ENCODE measurements around the gene AEBP2. TPM values are rescaled to one million over a fixed set of nuclear protein-coding genes. Genes with fewer than 3 reads are reported as not detected.

Gene AEBP2
- total RNA-seq, 1 donor from 2014 or later = 27.8 TPM

DNA sequence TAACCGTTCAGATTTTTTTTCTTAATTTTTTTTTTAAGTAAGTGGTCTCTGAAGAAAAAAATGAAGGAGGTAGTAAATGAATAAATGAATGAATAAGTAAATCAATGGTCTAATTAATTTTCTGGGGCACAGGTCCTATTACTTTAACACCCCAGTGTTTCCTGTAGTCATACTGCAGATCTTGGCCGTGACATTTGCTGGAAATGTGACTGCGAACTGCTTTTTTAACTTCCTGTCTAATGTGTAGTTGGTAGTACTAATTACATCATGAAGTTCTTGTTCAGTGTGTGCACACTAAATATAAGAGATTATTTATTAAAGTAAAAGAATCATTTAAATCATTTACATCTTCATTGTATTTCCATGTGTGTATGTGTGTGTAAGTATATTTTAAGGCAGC lies 45.4 kb downstream of the AEBP2 start:
- intact Hi-C loops (cut with DNase I) = no loop called here
- no peak for DNase-seq (ENCODE audit: missing footprints)
- ATAC-seq = no peak

DNA sequence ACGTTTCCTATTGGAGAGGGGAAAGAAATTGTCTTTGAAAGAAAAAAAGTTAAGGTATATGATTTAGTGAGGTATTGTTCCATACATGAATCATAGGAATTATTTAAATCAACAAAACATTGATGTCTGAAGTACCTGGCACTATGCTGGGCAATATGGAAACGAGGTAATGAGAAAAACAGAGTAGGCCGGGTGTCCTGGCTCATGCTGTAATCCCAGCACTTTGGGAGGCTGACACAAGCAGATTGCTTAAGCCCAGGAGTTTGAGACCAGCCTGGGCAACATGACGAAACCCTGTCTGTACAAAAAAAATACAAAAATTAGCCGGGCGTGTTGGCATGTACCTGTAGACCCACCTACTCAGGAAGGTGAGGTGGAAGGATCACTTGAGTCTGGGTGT lies 45.9 kb downstream of the AEBP2 start:
- intact Hi-C loops (cut with DNase I) = no loop called here
- DNase-seq (ENCODE audit: missing footprints) = no peak
- ATAC-seq = no peak

DNA sequence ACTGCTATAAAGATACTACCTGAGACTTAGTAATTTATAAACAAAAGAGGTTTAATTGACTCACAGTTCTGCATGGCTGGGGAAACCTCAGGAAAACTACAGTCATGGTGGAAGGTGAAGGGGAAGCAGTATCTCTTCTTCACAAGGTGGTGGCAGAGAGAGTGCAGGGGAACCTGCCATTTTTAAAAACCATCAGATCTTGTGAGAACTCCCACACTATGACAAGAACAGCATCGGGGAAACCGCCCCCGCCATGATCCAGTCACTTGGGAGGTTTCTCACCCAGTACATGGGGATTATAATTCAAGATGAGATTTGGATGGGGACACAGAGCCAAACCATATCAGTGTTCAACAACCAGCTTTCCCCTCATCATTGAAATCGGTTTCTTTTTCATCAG lies 49.9 kb downstream of the AEBP2 start:
- intact Hi-C loops (cut with DNase I) = no loop called here
- no peak for ATAC-seq
- DNase-seq (ENCODE audit: missing footprints) = no peak

DNA sequence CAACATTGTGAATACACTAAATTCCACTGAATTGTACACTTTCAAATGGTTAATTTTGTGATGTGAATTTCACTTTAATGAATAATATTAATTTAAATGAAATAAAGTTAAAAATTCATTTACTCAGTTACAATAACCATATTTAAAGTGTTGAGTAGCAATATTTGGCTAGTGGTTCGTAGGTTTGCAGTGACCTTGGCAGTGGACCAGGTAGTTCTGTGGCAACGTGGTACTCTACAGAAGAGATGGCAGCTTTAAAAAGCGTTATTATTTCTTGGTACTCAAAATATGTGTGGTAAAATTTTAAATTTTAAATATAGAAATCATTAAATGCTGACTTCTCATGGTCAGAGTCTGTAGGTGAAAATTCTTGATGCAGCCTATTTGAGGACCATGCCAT lies 51.6 kb downstream of the AEBP2 start:
- DNase-seq (ENCODE audit: missing footprints) (no peak), ATAC-seq (no peak)
- intact Hi-C loops (cut with DNase I) = no loop called here

DNA sequence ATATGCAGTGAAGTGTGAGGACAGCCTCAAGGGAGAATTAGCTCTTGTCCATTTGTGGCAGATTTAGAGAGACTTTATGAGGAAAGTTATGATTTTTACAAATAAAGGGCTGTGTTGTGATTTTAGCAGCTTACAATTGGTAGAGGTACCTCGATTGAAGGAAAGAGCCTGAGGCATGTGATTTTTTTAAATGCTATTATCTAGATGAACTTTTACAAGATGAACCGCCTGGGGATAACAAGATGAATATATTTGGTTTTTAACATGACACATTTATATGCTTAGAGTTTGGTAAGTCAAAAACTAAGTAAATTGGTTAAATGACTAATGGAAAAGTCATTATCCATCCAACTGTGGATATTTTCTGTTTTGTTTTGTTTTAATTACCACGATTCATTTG lies 52.6 kb downstream of the AEBP2 start:
- DNase-seq (ENCODE audit: missing footprints) (no peak), ATAC-seq (no peak)
- intact Hi-C loops (cut with DNase I) = no loop called here

DNA sequence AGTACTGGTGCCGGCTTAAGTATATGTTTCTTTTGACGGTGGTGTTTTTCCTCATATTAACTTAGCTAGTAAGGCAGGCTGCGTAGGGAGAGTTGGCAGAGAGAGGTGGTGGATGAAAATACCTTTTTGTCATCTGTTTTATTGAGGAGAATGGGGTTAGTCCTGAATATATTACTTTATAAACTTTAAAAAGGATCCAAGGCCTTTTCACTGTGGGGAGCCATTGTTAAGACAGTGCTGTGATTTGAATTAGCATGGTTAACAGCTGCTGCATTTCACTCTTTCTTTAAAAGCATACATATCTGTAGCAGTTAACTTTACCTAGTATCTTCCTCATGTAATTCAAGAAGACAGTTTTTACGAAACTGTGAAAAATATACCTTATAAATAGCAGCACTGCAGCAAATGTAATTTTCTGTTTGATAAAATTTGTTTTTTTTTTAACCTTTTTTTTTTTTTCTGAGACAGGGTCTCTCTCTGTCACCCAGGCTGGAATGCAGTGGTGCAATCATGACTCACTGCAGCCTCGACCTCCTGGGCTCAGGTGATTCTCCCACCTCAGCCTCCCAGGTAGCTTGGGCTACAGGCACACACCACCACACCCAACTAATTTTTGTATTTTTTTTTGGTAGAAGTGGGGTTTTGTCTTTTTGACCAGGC lies 57.1 kb downstream of the AEBP2 start:
- ATAC-seq (no peak), DNase-seq (ENCODE audit: missing footprints) (no peak)
- intact Hi-C loops (cut with DNase I) = no loop called here

DNA sequence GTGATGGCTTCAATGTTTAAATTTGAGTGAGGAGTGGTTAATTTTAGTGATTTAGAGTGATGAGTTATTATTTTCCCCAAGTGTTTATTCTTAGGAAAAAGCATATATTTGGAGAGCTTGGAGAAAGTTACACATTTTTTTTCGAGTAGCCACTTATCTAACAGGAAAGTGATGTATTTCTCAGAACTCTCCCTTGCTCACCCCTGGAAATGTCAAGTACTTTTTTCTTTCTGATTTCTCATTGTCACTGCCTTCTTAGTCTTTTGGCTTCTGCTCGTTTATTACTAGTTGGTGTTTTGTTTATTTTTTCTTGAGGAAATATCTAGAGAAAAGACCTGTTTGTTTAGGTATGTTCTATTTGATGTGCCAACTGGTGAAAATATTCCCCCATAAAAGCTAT lies 58.8 kb downstream of the AEBP2 start:
- intact Hi-C loops (cut with DNase I) = no loop called here
- DNase-seq (ENCODE audit: missing footprints) = no peak
- ATAC-seq = no peak

DNA sequence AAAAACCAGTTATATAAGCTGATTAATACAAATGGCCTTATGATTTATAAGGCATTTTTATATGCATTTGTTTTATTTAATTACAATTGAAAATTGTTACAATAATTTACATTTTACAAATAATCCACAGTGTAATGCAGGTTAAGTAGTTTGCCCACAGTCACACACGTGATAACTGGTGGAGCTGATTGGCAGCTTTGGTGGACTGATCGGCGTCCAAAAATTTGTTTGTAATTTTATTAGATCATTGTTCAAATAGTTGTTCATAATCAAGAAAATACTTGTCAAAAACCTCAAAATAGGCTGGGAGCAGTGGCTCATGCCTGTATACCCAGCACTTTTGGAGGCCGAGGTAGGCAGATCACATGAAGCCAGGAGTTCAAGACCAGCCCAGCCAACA lies 59.7 kb downstream of the AEBP2 start:
- intact Hi-C loops (cut with DNase I) = no loop called here
- no peak for ATAC-seq
- no peak for DNase-seq (ENCODE audit: missing footprints)

DNA sequence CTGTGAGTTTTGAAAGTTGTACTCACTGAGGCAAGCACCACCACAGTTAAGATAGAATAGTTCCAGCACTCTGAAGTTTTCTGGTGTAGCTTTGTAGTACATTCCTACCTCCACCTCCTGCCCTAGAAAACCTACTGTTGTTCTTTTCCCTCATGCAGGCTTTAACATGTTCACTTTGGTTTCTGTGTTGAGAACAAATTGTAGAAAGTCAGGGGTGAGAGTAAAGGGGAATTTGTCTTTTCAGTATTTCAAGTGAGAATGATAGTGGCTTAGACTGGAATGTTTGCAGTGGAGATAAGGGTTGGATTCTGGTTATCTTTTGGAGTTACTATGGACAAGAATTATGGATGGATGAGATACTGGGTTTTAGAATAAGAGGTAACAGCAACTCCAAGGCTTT lies 67.2 kb downstream of the AEBP2 start:
- ATAC-seq (no peak), DNase-seq (ENCODE audit: missing footprints) (no peak)
- intact Hi-C loops (cut with DNase I) = loop anchor here (5.0 kb wide), 1 partner anchor 136 kb away; no protein-coding TSS in a partner anchor

DNA sequence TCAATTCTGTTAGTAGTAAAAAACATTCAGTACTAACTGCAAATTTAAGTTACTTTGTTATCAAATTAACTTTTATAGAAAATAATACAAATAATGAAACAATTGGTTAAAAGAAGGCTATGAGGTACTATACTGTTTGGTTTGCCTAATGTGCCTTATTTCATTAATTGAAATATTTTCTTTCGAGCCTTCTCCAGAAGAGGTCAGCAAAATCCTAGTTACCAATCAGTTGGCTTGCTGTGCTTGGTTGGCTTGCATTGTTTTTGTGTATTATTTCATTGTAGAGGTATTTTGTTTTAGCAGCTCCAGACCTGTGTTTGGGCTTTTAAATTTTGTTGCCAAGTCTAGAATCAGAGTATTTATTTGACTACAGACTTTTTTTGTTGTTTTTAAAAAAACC lies 68.5 kb downstream of the AEBP2 start:
- intact Hi-C loops (cut with DNase I) = loop anchor here (5.0 kb wide), 1 partner anchor 134 kb away; no protein-coding TSS in a partner anchor

DNA sequence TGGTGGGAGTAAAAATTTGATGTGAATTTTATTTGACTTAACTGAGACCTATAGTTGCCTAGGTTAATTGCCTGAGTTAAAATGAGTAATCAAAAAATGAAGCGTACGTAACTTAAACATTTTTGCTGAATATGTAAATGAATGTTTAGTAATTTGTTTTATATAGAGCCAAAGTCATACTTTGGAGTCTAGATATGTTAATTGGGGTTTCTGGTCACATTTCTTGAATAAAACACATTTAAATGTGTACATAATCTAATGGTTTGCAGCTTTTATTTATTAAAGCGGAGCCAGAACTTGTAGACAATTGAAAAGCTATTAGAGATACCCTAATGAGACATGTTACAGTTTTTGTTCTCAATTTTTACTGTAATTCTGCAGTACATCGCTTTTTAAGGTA lies 71.2 kb downstream of the AEBP2 start:
- DNase-seq (ENCODE audit: missing footprints) = no peak
- intact Hi-C loops (cut with DNase I) = no loop called here
- no peak for ATAC-seq

More for the DNA sequence above, 68.5 kb downstream of the AEBP2 start:
- DNase-seq (ENCODE audit: missing footprints) (no peak), ATAC-seq (no peak)

DNA sequence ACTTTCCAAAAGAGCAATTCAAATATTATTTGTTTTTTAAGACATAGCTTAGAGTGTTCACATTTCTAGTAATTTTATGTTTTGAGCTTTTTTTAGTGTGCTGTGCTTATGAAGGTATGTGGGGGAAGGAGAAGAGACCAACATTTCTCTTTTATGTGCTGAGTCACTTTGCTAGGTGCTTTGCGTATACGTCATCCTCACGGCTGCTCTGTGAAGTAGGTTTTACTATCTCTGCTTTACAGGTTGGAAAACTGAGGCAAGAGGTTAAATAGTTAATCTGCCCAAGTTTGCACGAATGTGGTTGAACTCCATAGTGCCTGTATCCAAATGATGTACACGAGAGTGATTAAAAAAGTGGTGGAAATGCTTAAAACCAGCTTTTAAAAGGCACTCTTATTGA lies 75.9 kb downstream of the AEBP2 start:
- ATAC-seq (no peak), DNase-seq (ENCODE audit: missing footprints) (no peak)
- intact Hi-C loops (cut with DNase I) = no loop called here

DNA sequence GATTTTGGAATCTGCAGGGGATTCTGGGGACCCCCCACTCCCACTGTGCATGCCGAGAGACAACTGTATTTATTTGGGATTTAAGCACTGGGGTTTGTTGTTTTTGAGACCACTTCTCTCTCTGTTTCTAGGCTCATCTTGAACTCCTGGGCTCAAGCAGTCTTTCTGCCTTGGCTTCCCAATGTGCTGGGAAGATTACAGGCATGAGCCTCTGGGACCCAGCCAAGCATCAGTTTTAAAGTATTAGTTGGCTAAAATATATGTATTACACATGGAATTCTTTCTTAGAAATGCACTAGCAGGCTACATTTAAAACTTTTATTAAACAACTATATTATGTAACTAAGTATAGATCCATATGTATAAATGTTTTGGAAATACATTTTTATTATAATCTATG lies 78.3 kb downstream of the AEBP2 start:
- intact Hi-C loops (cut with DNase I) = no loop called here
- DNase-seq (ENCODE audit: missing footprints) (no peak), ATAC-seq (no peak)

DNA sequence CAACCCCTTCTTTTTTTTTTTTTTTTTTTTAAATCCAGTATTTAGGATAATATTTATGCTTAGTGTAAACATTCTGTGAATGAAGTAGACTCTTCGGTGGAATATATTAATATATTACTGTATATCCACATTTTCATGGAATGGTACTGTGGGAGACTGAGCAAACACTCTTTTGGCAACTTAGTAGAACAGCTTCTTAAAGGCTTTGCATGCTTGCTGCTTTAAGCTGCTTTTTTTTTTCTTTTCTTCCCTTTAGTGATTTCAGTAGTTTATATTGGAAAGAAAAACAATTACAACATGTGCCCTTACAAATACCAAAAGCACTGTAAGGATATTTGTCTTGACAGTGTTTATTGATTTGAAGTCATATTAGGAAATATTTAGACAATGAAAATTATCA lies 78.9 kb downstream of the AEBP2 start:
- DNase-seq (ENCODE audit: missing footprints) (no peak), ATAC-seq (no peak)
- intact Hi-C loops (cut with DNase I) = no loop called here

DNA sequence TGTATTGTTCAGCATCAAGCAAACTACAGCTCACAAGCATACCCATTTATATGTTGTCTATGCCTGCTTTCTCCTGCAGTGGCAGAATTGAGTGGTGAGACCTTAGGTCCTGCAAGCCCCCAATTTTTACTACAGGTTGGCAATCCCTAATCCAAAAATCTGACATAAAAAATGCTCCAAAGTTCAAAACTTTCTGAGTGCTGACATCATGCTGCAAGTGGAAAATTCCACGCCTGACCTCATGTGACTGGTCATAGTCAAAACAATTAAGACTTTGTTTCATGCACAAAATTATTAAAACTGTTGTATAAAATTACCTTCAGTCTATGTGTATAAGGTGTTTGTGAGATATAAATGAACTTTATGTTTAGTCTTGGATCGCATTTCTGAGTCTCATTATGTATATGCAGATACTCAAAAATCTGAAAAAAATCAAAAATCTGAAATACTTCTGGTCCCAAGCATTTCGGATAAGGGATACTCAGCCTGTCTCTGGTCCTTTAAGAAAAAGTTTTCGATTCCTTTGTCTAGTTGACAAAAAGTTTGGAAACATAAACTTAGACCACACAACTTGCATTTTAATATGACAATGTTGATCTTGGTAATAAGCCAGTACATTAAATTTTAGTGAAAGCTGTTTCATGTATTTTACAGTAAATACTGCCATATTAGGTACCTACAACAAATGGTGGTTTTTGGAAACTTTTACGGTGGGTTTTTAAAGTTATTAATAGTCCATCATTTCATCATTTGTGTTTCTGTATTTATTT lies 81.5 kb downstream of the AEBP2 start:
- intact Hi-C loops (cut with DNase I) = no loop called here
- DNase-seq (ENCODE audit: missing footprints) (no peak), ATAC-seq (no peak)

DNA sequence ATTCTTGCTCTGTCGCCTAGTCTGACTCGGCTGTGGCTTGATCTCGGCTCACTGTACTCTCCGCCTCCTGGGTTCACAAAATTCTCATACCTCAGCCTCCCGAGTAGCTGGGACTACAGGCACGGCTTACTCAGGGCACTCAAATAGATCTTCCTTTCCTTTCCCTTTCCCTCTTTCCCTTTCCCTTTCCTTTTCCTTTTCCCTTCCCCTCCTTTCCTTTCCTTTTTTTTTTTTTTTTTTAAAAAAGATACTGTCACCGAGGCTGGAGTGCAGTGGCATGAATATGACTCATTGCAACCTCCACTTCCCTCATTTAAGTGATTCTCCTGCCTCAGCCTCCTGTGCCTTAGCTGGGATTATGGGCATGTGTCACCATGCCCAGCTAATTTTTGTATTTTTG lies 86.0 kb downstream of the AEBP2 start:
- ATAC-seq (no peak), DNase-seq (ENCODE audit: missing footprints) (no peak)
- intact Hi-C loops (cut with DNase I) = no loop called here

DNA sequence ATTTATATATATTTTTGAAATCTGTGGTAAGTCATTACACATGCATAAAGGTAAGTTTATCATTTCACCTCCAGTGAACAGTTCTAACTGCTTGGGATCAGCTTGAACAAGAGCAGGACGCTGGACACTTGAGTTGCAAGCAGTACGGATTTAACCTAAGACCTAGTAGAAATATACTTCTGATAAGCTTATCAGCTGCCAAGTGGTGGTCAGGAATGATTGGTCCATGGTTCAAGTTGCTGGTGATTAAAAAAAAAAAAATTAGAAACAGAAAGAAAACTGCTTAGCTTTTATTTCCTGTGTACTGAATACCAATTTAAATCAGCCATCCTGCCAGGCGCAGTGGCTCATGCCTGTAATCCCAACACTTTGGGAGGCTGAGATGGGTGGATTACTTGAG lies 88.6 kb downstream of the AEBP2 start:
- DNase-seq (ENCODE audit: missing footprints) (no peak), ATAC-seq (no peak)
- intact Hi-C loops (cut with DNase I) = no loop called here

DNA sequence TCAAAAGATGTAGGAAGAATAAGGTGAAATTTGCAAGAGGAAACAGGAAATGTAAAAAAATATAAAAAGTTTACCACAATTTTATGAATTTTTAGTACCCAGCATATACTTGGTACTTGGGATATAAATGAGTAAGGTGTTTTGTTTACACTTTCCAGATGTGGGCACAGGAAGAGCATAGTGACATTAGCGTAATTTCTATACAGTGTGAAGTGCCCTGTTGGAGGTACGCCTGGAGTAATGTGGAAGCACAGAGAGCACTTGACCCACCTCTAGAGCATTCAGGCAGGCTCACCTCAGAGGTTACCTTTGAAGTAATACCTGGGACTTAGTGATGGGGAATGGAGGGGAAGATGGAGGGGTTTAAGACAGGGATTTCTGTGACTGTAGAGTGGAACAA lies 89.5 kb downstream of the AEBP2 start:
- DNase-seq (ENCODE audit: missing footprints) = no peak
- intact Hi-C loops (cut with DNase I) = no loop called here
- no peak for ATAC-seq

DNA sequence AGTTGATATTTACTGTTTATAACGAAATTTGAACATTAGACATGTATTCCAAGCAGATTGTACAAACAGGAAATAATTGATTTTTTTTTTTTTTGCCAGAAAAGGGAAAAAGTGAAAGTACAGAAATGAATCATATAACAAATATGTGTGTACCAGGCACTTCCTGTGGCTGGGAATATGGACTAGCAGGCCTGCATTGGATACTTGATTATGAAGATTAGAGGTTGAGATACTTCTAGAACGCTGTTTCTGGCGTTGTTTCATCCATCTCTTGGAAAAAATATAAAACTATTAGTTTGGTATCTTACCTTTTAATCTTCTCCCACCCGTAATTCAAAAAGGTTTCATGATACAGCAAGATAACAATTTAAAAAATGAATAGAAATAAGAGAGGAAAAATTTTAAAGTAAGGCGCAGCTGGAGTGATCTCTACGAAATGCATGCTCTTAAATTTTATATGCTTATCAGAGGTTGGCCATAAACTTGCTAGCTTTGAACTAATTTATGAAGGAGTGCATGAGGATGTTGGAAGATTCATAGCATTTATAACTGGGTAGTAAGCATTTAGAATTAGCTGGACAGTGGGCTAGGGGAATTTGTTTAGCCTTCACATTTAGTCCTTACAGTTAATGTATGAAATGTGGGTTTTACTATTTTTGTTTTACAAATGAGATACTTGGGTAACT lies 90.8 kb downstream of the AEBP2 start:
- intact Hi-C loops (cut with DNase I) = no loop called here
- DNase-seq (ENCODE audit: missing footprints) = no peak
- no peak for ATAC-seq

DNA sequence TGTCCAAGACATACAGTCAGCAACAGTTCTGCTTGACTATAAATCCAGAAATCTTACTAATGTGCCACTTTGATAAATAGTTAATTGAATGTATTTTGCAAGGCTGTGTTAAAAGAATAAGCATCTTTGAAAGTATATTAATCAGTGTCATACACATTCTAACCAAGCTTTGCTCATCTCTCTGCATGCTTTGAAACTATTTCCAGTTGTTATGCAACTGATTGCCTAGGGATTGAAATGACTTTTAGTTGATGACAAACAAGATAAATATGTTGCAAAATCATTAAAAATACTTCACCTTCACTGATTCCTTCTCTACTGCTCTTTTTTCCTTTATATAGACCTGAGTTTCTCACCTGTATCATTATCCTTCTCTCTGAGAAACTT lies 91.3 kb downstream of the AEBP2 start:
- DNase-seq (ENCODE audit: missing footprints) = no peak
- no peak for ATAC-seq
- intact Hi-C loops (cut with DNase I) = no loop called here

Measured in Right ventricle myocardium inferior (tissue), 1 donor.